Panc1 (cell line): Measurements from ENCODE around the gene CEPT1. TPM values are rescaled to one million over a fixed set of nuclear protein-coding genes. Genes with fewer than 3 reads are reported as not detected.
"Not testable (repeated sequence)": the region's sequence is repeated elsewhere in the genome, so short reads cannot be mapped to it uniquely, and the experiment has no call there.

Experiments
- ATAC-seq: fragments of 200-7000 bp; cut with Tn5 transposase; 2 replicates; pipeline ENCODE4 v1.9.1; 2020; ENCODE audit warnings: mild to moderate bottlenecking, moderate library complexity
- BruUV-seq: library from RNA; stranded (reverse); fragments of 400-500 nt; replicated peaks from 2 replicates; lab custom pipeline; 2021; lab: Mats Ljungman, UMichigan
- CTCF ChIA-PET: fragments of 300-600 bp; sonication (Branson Sonifier 250); formaldehyde crosslinking; loops from one replicate; lab custom pipeline; 2022; ENCODE audit warnings: antibody characterized with exemption; lab: Charles Lee
- POLR2A ChIA-PET: fragments of 300-600 bp; sonication (Branson Sonifier 250); formaldehyde crosslinking; loops from one replicate; lab custom pipeline; 2022; ENCODE audit warnings: antibody characterized with exemption; lab: Charles Lee
- DNase-seq: peaks from one replicate; pipeline ENCODE4 v3.0.0-alpha.2; 2010; ENCODE audit warnings: low read depth, low spot score
- H3K27ac ChIP-seq: 2 replicates; pipeline ENCODE4 v1.5.1; 2011; ENCODE audit warnings: mild to moderate bottlenecking, low read length, inconsistent platforms
- H3K27me3 ChIP-seq: fragments of 200-500 bp; sonication (Bioruptor generic); 2 replicates; pipeline ENCODE4 v1.6.0; 2014; ENCODE audit warnings: low read length, inconsistent platforms; ENCODE audit not compliant: control insufficient read depth, insufficient read depth
- H3K36me3 ChIP-seq: fragments of 200-500 bp; sonication (Bioruptor generic); 2 replicates; pipeline ENCODE4 v1.5.1; 2014; ENCODE audit warnings: inconsistent platforms, mild to moderate bottlenecking, low read length, moderate library complexity; ENCODE audit not compliant: control insufficient read depth, insufficient read depth
- H3K4me1 ChIP-seq: 2 replicates; pipeline ENCODE4 v1.5.1; 2011; ENCODE audit warnings: inconsistent platforms, mild to moderate bottlenecking, low read length, moderate library complexity; ENCODE audit not compliant: control insufficient read depth, insufficient read depth
- H3K4me3 ChIP-seq, 2 experiments: 2 replicates each; pipeline ENCODE4 v1.5.1; 2011 to 2012; ENCODE audit warnings: low read depth in 2 of 2, low read length in 2 of 2, mild to moderate bottlenecking in 2 of 2, inconsistent platforms in 1 of 2, moderate library complexity in 1 of 2
- H3K9me3 ChIP-seq: fragments of 200-500 bp; sonication (Bioruptor generic); 2 replicates; pipeline ENCODE4 v1.5.1; 2014; ENCODE audit warnings: low read depth, mild to moderate bottlenecking, inconsistent platforms, low read length, moderate library complexity; ENCODE audit not compliant: control insufficient read depth, insufficient read depth
- POLR2AphosphoS5 ChIP-seq: IDR thresholded peaks from 2 replicates; pipeline ENCODE4 v1.6.1; 2012; ENCODE audit warnings: mild to moderate bottlenecking, low read depth, low read length, moderate library complexity
- SIN3A ChIP-seq: IDR thresholded peaks from 2 replicates; pipeline ENCODE4 v1.6.1; 2012; ENCODE audit warnings: low read depth, mild to moderate bottlenecking, low read length, moderate library complexity, borderline replicate concordance; ENCODE audit not compliant: insufficient read depth
- TCF7L2 ChIP-seq: IDR thresholded peaks from 2 replicates; pipeline ENCODE4 v1.6.1; 2011; ENCODE audit warnings: mild to moderate bottlenecking, low read depth, low read length, inconsistent platforms
- in situ Hi-C: cut with HindIII; loops from 2 replicates; pipeline ENCODE4 v1.10.0; 2016; ENCODE audit warnings: low sequenced_read_pairs, low pct_unique_long_range_greater_than_20kb
- intact Hi-C: fragments of 100-400 bp; cut with micrococcal nuclease; formaldehyde crosslinking; loops from one replicate; pipeline ENCODE4 v1.10.0; 2022; ENCODE audit not compliant: unreplicated experiment
- total RNA-seq: library from RNA; stranded (reverse); gene quantifications from one replicate; pipeline ENCODE4 v1.2.1, GENCODE V29; 2021; ENCODE audit not compliant: unreplicated experiment
- TF ChIP-seq, protein P1 (sequence below), 2 experiments: IDR thresholded peaks; 2 replicates each; pipeline ENCODE4 v1.6.1; 2011 to 2012; ENCODE audit warnings: low read depth in 2 of 2, control low read depth in 1 of 2, low read length in 1 of 2, mild to moderate bottlenecking in 1 of 2, moderate library complexity in 1 of 2; ENCODE audit not compliant: insufficient read depth in 1 of 2
- TF ChIP-seq, protein P2 (sequence below): fragments of 450-650 bp; IDR thresholded peaks from 2 replicates; pipeline ENCODE4 v1.5.1; 2017; ENCODE audit warnings: mild to moderate bottlenecking

CEPT1 gene
- total RNA-seq, 1 experiment from 2014 or later, result 21.9 TPM

- TF ChIP-seq TCF7L2 (no peak), POLR2AphosphoS5 (no peak), SIN3A (no peak)
- TF ChIP-seq, protein P1, sequence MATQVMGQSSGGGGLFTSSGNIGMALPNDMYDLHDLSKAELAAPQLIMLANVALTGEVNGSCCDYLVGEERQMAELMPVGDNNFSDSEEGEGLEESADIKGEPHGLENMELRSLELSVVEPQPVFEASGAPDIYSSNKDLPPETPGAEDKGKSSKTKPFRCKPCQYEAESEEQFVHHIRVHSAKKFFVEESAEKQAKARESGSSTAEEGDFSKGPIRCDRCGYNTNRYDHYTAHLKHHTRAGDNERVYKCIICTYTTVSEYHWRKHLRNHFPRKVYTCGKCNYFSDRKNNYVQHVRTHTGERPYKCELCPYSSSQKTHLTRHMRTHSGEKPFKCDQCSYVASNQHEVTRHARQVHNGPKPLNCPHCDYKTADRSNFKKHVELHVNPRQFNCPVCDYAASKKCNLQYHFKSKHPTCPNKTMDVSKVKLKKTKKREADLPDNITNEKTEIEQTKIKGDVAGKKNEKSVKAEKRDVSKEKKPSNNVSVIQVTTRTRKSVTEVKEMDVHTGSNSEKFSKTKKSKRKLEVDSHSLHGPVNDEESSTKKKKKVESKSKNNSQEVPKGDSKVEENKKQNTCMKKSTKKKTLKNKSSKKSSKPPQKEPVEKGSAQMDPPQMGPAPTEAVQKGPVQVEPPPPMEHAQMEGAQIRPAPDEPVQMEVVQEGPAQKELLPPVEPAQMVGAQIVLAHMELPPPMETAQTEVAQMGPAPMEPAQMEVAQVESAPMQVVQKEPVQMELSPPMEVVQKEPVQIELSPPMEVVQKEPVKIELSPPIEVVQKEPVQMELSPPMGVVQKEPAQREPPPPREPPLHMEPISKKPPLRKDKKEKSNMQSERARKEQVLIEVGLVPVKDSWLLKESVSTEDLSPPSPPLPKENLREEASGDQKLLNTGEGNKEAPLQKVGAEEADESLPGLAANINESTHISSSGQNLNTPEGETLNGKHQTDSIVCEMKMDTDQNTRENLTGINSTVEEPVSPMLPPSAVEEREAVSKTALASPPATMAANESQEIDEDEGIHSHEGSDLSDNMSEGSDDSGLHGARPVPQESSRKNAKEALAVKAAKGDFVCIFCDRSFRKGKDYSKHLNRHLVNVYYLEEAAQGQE (IDR thresholded peaks at IDR 0.05; ENCODE audit: insufficient read depth in 1 of 2, low read depth in 2 of 2, low read length in 1 of 2), result no peak
- TF ChIP-seq, protein P2, sequence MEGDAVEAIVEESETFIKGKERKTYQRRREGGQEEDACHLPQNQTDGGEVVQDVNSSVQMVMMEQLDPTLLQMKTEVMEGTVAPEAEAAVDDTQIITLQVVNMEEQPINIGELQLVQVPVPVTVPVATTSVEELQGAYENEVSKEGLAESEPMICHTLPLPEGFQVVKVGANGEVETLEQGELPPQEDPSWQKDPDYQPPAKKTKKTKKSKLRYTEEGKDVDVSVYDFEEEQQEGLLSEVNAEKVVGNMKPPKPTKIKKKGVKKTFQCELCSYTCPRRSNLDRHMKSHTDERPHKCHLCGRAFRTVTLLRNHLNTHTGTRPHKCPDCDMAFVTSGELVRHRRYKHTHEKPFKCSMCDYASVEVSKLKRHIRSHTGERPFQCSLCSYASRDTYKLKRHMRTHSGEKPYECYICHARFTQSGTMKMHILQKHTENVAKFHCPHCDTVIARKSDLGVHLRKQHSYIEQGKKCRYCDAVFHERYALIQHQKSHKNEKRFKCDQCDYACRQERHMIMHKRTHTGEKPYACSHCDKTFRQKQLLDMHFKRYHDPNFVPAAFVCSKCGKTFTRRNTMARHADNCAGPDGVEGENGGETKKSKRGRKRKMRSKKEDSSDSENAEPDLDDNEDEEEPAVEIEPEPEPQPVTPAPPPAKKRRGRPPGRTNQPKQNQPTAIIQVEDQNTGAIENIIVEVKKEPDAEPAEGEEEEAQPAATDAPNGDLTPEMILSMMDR, result no peak
- Histone ChIP-seq H3K36me3 (no peaks in the 10 kb centered on the region), H3K27me3 (no peaks in the 10 kb centered on the region), H3K4me3 (no peak overlapping the region), H3K27ac (no peak overlapping the region), H3K4me1 (no peaks in the 10 kb centered on the region), H3K9me3 (no peaks in the 10 kb centered on the region)
- BruUV-seq, result no TSS peak
- CTCF ChIA-PET, result no interaction called here
- POLR2A ChIA-PET, result no interaction called here
- intact Hi-C loops (no loop called here), in situ Hi-C loops (no loop called here)
- DNase-seq (no peak), ATAC-seq (no peak)
Measured at GRCh38 chr1:111214884-111215283, 74.9 kb downstream of the CEPT1 start.

- H3K4me3 ChIP-seq, BruUV-seq, H3K36me3 ChIP-seq, H3K9me3 ChIP-seq, POLR2A ChIA-PET, intact Hi-C loops, CTCF ChIA-PET, H3K27me3 ChIP-seq, H3K27ac ChIP-seq, DNase-seq, ATAC-seq, in situ Hi-C loops, H3K4me1 ChIP-seq: not testable (repeated sequence)
Measured at GRCh38 chr1:111215285-111215684, 75.3 kb downstream of the CEPT1 start.

DNA sequence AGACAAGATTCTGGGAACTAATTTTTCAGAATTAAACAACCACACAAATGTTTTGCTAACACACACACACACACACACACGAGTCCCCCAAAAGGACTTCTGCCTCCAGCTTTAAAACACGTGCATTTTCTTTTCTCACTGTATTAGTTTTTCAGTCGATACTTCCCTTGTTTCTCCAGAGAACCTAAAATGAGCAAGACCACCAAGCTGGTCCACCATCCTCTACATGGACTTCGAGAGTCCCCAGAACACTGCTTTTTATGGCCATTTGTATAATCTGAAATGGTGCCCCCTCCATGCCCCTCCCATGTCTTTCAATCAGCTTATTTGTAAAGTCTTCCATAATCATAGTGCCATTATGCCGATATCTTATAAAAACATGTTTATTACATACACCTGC, 76.7 kb downstream of the CEPT1 start:
- Histone ChIP-seq H3K36me3 (no peaks in the 10 kb centered on the region), H3K9me3 (no peaks in the 10 kb centered on the region), H3K4me1 (no peaks in the 10 kb centered on the region), H3K4me3 (no peak overlapping the region), H3K27me3 (no peaks in the 10 kb centered on the region), H3K27ac (no peak overlapping the region)
- ATAC-seq, result no peak
- intact Hi-C loops (no loop called here), in situ Hi-C loops (no loop called here)
- no TSS peak for BruUV-seq
- TF ChIP-seq SIN3A (no peak), TCF7L2 (no peak), POLR2AphosphoS5 (no peak)
- TF ChIP-seq, protein P1 (IDR thresholded peaks at IDR 0.05; ENCODE audit: insufficient read depth in 1 of 2, low read depth in 2 of 2, low read length in 1 of 2), result no peak
- TF ChIP-seq, protein P2, result no peak
- POLR2A ChIA-PET, result no interaction called here
- CTCF ChIA-PET, result no interaction called here
- DNase-seq, result no peak
